DMS153 treated with DMSO at 0.1 percent for 48 hours (cell line): ENCODE data around the gene ZNF839.
A peak's percentile ranks its signal among the peaks of the same experiment; 100 is the strongest.
"Not testable (repeated sequence)": the region's sequence is repeated elsewhere in the genome, so short reads cannot be mapped to it uniquely, and the experiment has no call there.

Experiments
- DNase-seq: peaks from one replicate; lab custom pipeline; 2025; ENCODE audit not compliant: unreplicated experiment; lab: John Stamatoyannopoulos, UW

The ZNF839 gene

GRCh38 chr14:102304611-102305506 is 14.7 kb upstream of the ZNF839 start, which contains the start of gene MOK:
Gene MOK (minus strand): TSS chr14:102305164. CDS start chr14:102304968, 196 bp downstream.
- DNase-seq: peak; percentile 30

DNA sequence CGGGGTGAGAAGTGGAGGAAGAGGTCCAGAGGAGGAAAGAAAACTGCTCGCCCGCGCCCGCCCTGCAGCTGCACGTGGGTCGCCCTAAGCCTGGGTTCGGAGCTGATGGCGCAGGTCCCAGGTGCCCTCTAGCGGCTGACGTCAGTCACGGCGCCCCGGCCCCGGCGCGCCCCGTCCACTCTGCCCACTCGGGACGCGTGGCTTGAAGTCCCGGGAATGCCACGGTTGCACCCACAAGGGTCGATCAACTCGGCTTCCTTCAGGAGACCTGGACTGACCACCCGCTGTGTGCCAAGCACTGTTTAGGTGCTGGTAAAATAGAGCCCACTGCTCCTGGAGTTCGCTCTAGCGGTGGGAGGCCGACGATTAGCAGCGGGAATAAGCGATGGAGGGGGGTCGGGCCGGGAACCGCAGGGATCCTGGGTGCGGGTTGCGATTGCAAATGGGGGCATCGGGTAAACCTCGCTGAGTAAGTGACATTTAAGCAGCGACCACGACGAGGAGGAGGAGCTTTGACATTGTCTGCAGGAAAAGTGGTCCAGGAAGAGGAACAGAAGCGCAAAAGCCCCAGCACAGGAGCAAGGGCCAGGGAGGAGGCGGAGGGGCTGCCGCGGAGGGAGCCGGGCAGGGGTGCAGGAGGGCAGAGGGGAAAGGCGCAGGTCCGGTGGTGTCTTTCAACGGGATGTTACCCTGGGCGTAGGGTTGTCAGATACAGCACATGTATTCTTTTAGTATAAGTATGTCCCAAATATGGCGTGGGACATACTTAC is 5.1 kb upstream of the ZNF839 start:
- DNase-seq: peak; percentile 11

- no peak for DNase-seq
Measured at GRCh38 chr14:102315121-102315520, 4.4 kb upstream of the ZNF839 start.

DNA sequence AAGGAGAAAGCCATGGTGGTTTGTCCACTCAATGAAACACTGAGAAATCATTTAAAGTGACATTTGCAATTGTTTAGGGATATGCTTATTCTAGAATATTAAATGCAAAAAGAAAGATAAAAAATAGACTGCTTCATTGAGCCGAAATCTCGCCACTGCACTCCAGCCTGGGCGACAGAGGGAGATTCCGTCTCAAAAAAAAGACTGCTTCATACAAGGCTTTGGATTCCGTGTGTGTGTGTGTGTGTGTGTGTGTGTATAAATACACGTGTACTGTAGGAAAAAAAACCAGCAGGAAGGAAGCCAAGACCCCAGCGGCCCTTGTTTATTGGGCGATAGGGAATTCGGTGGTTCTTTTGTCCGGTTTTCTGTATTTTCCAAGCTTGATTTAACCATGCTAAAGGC is 3.2 kb upstream of the ZNF839 start:
- DNase-seq: no peak

DNA sequence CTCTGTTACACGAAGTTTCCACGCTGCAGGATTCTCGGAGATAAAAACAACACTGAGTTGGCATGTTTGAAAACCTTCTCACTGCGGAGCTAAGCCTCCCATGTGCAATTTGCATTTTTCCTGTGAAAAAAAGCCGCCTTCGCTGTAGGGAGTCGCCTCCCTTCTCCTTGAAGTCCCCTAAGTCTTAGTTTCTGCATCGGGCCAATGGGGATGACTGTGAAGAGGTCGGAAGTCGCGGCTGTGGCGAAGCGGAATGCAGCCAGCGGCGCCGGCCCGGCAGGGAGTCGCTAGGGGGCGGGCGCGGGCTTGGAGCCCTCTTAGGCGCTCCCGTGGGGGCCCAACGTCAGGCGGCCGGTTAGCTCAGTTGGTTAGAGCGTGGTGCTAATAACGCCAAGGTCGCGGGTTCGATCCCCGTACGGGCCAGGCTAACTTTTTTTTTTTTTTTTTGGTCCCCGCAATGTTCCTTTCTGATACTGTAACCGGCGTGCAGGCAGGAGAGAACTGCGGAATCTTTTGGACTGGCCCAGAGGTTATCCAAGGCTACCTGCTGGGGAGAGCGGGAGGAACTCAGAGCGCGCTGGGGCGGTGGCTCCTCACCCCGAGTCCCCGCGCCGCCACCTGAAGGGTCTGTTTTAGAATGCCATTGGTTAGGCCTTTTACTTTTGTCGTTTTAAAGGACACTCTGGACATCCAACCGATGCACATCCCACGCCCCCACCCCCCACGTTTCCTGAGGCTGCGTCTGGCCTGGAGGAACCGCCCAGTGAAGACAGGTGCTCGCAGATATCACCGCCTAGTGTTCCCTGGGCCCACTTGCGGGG is 2.6 kb upstream of the ZNF839 start:
- DNase-seq: peak; percentile 11

DNA sequence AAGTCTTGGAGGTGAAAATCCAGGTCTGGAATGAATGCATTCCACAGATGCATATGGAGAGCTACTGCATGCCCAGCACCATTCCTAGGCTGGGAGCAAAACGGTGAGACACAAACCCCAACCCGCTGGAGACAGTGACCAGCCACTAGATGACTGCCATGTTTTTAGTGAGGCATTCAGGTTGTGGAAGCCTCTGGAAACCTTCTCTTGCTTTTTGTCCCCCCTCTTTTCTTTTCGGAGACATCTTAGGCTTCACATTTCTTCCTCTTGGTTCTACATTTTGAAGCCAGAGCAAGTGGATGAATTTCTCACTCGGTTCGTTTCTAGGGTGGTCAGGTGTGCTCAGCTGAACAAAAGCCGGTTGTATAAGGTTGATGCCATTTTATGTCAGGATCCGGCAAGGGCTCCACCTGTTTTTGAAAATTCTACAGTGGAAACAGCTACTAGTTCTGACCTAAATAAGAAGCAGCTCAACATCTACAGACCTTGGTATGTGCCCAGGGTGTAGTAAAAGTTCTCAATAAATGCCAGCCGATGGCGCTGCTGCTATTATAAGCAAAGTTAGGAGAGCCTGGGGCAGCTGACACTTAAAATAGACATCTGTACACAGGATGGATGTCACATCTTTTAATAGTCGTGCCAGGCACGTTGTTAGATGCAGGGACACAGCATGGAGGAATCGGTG is 1.8 kb upstream of the ZNF839 start:
- peak; percentile 3 for DNase-seq

DNA sequence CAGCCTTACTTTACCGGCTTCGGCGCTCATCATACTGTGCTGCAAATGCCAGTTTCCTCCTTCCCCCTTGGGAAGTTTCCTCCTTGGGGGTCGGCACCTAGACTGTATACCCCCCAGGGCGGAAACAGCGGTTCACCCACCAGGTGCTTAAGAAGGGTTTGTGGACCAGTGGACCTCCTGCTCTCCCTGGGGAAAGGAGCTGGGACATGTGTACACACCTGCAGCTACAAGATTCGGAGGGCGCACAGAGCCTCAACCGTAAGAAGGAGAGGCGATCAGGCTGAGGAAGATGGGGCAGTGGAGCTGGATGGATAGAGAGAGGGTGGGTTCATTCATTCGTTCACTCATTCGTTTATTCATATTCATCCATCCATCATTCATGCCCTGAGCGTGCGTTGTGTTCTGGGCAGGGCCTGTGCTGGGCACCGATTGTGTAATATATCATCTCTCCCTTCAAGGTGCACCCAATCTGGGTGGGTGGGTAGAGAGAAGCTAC is 717 bp upstream of the ZNF839 start:
- DNase-seq: no peak

DNA sequence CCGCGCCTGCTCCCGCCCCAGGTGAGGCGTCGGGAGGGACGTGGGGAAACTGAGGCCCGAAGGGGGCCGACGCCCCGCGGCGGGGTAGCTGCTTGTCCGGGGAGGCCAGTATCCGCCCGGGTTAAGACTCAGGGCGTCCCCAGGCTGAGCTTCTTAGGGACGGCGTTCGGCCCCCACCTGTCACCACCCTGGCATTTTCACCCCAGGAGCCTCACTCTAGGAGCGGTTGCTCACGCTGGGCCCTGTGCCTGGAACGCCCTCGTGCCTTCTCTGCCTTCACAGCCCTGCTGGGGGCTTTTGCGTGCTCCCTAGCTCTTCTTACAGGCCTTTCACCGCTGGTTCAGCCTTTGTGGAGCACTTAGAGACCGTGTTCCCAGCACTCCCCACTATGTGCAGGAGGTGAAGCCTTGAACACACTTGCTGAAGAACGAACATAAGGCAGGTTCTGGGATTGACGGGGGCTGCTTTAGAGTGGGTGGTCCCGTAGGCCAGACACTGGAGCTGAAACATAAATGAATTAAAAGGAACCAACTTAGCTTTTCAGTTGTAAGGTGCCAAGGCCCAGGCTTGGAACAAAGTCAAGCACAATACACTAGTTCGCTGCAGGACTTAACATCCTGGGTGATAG is 601 bp downstream of the ZNF839 start:
- no peak for DNase-seq

- no peak for DNase-seq
Measured at GRCh38 chr14:102320671-102321455, 1.3 kb downstream of the ZNF839 start.

GRCh38 chr14:102321456-102322422 is 2.2 kb downstream of the ZNF839 start:
- no peak for DNase-seq

GRCh38 chr14:102323102-102323501 is 3.6 kb downstream of the ZNF839 start:
- no peak for DNase-seq

DNA sequence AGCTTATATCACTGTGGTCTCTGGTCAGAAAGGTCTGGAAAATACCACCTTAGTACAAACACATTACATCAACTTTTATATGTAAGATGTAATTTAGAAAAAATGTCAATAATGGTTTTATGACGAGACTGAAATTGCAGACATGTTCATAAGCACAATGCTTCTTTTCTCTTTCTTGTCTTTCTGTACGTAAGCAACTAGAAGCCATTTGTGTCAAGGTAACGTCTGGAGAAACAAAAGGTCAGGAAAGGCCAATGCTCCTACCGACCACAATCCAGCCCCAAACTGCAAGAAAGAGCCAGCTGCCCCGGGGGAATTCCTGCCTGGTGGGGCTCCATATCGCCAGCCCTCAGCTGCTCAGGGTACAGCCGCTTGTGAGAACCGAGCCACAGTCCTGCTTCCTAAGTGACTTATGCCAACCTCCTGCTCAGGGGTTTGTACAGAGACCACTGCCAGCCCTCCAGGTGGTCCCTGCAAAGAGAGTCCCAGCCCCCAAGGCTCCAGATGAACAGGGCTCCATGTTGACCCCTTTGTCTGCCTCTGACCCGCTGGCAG is 6.3 kb downstream of the ZNF839 start:
- DNase-seq: no peak

GRCh38 chr14:102326583-102326982 is 7.0 kb downstream of the ZNF839 start:
- DNase-seq: no peak

DNA sequence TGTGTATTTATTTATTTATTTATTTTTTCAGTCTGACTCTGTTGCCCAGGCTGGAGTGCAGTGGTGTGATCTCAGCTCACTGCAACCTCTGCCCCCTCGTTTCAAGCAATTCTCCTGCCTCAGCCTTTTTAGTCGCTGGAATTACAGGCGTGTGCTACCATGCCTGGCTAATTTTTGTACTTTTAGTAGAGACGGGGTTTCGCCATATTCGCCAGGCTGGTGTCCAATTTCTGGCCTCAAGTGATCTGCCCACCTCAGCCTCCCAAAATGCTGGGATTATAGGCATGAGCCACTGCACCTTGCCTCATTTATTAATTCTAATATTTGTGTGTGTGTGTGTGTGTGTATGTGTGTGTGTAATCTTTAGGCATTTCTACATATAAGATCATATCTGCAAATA is 9.8 kb downstream of the ZNF839 start:
- not testable (repeated sequence) for DNase-seq

DNA sequence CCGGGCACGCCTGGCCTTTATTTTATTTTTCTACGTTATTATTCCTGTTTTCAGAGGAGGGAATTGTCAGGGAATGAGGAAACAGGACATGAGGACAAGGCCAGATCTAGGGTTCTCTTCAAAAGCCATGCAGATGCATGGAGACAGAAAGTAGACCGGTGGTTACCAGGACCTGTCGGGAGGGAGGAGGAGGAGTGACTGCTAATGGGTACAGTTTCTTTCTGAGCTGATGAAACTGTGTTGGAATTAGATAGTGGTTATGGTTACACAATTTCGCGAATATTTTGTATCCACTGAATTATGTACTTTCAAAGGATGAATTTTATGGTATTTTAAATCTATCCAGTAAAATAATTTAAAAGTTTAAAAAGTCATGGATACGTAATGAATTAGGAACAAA is 11.3 kb downstream of the ZNF839 start:
- DNase-seq: no peak

DNA sequence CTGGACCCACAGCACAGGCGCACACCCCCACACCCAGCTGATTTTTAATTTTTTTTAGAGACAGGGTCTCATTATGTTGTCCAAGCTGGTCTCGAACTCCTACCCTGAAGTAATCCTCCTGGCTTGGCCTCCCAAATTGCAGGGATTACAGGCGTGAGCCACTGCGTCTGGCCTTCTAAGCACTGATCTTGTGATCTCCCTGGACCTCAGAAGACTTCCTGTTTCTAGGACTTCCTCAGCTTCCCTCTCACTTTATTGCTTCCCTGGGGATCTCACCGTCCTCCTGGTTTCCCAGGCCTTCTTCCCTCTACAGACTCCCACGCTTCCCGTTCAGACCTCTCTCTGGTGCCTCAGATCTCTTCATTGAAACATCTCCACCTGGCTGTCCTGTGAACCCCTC is 13.8 kb downstream of the ZNF839 start:
- no peak for DNase-seq

GRCh38 chr14:102333795-102334705 is 14.5 kb downstream of the ZNF839 start:
- DNase-seq: no peak
